DMS79 treated with DMSO at 0.1 percent for 48 hours (cell line): Measurements from ENCODE around the gene ASCC1.

ENCODE experiments used
- DNase-seq: peaks from one replicate; lab custom pipeline; 2025; lab: John Stamatoyannopoulos, UW

Gene ASCC1

DNA sequence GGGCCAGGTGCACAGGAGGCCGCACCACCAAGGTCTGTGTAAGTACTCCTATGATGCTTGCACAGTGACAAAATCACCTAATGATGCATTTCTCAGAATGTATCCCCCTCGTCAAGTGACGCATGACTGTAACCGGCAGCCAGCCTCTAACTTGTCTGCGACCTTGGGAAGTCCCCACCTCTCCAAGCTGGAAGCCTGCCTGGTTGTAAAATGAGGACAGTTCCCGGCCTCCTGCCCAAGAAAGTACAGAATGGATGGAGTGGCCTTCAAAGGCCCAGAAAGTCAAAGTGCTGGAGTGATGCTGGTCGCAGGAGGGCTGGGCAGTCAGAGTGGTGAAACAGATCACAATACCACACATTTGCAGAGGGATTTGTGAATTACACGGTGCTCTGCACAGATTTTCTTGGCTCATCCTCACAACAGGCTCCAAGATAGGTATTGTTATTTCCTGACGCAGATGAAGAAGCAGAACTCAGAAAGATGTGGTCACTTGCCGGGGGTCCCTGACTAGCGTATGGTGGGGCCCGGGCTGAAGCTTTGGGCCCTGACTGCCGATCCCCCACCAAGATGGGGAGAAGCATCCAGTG lies 150.5 kb downstream of the ASCC1 start:
- DNase-seq = no peak

DNA sequence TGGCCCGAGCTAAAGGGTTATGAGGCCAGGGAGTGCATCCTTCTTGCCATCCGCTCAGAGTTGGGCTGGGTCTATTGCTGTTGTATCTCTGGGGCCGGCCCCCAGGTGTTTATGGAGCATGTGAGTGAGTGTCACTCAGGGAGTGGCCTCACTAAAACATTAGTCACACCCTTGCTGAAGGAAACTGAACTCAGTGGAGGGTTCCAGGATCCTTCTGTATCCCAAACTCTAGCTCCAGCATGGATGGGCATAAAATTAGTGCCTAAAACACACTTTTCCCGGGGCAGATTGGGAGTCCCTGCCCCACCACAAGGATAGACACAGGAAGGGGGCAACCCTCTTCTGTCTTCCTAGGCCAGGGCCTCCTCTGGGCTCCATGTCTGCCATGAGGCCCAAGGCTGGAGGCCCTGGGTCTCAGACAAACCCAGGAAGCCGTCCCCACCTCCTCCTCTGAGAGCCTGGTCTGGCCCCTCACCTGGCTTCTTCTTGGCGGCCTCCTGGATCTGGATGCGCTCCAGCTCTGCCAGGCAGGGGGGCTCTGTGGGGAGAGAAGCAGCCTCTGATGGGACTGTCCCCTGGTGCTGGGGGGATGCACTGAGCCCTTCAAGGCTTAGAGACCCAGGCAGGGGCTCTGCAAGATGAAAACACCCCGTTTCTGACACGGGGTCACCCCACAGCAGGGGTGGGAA lies 152.2 kb downstream of the ASCC1 start:
- no peak for DNase-seq

DNA sequence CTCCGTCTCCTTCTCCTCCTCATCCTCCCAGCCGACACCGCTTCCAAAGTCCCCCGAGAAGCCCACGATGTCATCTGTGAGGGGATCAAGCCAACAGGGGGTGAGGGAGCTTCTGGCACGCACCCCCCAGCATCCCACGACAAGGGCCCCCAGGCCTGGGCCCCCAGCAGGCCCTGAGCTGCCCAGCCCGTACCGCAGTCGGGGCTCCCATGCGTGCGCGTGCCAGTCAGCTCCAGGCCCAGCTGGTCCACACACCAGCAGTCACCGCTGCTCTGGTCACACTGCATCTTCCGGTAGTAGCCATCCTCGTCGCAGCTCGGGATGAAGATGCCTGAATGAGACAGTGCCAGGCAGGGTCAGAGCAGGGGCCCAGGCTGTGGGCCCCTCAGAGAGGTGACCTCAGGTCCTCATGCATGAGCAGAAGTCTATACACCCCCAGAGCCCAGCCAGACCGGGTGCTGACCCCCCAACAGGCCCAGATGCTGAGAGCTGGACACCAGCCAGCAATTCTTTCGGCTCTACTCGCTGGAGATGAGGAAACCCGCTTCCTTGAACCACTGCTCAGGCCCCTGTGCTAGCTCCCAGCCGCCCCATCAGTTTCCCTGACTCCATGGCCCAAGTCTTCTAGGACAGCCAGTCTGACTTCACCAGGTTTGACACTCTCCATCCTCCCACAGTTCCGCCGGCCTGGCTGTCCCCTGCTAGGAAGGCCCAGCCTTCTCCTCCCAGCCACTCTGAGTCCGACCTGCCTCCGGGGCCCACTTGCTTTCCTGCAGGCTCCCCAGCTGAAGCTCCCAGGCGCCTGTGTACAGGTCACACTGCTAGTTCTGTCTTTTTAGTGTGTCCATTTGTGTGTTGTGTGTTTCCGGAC lies 153.0 kb downstream of the ASCC1 start:
- DNase-seq = no peak

DNA sequence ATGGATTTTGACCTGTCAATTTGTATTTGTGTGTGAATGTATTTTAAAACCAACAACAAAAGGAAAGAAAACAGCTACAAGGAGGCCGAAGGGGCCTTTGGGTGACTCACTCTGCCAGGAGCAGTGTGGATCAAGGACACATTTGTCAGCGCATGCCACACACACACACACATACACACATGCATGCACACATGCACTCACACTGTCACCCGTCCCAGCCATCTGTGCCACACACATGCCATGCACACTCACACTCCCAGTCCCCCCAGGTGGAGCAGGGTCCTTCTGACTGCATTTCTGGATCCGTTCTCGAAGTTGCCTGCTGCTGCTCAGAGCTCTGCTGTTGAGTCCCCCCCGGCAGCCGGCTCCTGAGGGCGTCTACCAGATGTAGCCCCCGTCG lies 153.7 kb downstream of the ASCC1 start:
- DNase-seq = no peak

DNA sequence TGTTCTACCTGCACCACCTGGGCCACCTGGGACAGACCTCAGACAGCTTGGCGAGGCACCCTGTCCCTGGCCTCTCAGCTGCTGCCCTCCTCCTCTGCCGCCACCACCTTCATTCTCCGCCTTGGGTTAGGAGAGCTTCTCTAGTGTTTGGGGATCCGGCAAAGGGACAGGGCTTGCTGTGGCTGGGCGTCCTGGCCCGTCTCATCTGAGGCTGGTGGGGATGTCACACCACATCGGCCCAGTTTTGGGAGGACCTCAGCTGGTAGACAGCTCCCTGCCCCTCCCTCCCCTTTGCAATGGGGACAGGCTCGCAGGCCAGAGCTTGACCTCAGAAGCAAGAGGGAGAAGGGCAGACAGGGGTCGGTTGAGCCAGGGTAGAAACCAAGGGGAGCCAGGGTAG lies 154.1 kb downstream of the ASCC1 start:
- DNase-seq = no peak

DNA sequence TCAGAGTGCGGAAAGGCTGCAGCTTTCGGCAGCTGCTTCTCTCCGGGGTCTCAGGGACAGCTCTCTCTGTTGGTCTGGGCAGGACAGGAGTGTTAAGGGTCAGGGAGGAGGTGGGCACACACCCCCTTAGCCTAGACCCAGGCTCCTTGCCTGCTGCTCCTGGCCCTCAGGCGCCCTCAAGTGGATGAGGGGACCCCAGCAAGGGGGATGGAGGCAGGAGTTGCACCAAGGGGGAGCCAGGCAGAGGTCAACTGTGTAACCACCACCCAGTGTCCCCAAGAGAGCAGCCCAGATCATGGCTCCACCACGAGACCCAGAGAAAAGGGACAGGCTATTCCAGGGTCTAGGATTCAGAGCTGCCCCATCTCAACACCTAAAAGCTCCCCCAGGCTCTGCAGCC lies 154.6 kb downstream of the ASCC1 start:
- no peak for DNase-seq

DNA sequence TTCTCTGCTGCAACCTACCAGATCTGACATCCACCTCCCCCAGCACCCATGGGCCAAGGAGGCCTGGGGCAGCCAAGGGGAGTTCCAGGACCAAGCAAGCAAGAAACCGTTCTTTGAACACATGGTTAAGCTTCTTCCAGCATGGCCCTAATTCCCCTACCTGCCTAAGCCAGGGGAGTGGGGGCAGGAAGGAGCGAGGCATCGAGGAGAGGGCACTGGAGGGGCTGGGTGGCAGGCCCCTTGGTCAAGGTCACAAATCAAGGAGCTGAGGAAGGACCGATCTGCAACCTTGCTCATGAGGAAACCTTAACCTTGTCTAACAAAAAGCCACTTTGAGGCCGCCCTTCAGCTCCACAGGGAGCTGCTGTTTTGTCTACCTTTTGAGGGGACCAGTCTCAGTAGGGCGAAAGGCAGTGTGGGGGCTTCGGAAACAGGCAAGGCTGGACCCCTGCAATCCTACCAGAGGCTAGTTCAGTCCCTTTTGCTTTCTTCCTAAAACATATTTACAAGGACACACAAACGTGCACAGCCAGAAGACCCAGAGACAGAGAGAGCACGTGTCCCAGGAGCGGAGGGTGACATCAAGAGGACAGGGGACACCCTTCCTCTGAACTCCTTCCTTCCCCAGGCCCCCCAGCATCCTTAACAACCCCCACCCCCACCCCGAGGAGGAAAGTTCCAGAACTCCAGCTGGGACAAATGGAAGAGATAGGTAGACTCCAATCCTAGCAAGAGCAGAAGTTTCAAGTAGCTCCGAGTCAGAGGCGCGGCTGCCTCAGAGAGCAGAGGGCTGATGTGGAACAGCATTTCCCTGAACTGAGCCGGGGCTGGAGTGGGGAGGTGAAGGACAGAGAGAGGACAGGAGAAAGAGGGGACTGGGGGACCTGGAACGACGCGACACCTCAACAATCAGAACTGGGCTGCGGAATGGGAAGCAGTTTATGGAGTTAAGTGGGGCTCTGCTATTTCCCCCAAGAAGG lies 155.9 kb downstream of the ASCC1 start:
- DNase-seq = no peak

DNA sequence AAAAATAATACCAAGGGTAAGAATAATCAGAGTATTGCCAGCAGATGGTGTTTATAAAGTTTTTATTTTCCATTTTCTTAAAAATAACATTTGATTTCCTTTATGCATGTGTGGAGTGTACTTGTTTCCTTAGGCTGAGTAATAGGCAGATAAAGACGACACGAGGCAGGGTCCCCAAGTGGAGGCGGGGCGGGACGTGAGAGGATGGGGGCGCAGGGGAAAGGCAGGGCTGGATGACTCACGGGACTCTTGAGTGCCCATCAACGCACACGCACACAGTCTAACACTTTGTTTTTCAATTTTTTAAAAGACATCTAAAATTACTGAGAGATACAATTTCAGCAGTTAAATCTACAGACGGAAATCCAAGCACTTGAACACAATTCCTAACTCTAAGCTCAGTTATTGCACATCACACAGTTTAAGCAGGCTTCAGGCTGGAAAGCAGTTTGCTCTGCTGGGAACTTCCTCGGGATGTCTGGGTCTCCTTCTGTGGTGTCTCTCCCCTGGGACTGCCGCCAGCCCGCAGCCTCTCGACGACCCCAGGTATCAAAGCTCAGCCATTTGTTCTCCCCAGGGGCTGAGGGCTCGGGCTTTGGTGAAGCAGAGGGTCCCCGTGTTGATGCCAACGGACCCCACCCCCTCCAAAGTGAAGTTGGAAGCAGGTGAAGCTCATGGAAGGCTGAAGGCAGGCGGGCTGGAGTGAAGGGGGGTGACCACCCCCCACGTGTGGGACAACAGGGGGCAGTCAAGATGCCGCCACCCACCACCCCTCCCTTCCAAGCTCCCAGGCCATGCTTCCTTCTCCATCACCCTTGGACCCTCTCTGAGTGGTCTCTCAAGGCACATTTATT lies 156.9 kb downstream of the ASCC1 start:
- DNase-seq = no peak

DNA sequence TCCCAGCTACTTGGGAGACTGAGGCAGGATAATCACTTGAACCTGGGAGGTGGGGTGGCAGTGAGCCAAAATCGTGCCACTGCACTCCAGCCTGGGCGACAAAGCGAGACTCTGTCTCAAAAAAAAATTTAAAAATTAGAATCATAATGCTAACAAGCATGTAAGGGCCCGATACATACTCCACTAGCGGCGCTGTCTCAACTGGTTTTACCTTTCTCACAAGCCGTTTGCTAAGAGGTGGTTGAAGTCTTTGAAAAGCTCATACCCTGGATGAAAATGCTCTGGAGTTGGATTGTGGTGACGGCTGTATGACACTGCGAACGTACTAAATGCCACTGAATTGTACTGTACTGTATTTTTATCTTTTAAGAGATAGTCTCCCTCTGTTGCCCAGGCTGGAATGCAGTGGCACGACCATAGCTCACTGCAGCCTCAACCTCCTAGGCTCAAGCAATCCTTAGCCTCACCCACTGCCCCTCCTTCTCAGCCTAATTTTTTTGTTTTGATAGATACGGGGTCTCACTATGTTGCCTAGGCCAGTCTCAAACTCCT lies 157.7 kb downstream of the ASCC1 start:
- no peak for DNase-seq

DNA sequence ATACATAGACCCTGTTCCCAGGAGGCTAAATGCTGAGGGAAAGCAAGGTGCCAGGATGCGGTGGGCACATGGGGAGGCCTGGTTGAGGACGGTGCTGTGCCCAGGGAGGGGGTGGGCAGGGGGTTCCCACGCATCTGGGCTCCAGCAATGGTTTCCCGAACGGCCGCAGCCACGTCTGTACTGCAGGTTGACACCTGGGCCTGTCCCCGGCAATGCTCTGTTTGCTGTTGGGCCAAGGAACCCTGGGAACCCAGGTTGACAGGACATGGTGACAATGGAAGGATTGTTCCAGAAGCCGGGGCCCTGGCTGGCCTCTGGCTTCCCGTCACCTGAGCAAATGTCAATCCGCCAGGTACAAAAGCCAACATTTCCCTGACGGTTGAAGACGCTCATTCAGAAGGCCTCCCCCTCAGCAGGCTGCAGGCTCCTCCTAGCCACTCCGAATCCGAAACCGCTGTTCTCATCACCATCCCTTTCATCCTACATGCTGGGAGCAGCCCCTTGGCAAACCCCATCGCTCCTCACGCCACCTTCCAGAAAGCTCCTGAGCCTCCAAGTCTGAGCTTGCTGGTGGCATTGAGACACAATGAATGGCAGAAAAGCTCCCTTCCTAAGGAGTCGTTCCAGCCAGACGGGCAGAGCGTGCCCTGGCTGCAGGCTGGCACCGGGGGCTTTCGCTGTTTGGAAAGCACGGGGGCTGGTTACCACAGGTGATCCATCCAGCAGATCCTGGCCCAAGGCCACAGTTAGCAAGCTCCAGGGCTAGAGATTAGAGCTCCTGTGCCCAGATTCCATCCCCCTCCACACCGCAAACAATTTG lies 158.9 kb downstream of the ASCC1 start:
- DNase-seq = no peak

DNA sequence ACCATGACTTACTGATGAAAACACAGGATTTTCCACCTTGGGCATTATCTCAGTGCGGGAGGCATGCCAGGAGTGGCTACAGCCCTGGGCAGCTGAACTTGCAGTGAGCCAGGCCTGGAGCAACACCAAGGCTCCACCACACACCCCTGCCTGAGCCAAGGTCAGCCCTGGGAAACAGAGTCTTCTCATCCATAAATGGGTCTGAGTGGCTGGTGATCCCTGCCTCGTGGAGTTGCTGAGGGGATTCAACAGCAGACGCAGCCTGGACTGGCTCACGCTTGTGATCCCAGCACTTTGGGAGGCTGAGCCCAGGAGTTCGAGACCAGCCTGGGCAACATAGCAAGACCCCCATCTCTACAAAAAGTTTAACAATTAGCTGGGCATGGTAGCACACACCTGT lies 160.0 kb downstream of the ASCC1 start:
- DNase-seq = no peak

DNA sequence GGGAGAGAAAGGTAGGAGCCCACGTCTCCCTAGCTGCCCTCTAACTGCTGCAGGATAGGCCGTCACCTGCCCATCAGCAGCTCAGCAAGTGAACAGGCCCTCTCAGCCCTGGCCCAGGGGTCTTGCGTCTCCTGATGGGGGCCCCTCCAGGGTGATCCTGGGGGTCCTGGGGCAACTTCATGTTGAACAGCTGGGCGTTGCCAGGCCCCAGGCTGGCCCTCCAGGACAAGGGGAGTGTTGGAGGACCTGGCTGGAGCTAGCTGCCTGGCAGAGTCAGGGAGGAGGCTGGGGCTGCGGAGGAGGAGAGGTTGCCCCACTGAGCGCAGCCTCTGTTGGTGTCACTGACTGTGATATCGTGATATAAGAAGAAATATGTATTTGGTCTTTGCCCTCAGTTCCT lies 162.4 kb downstream of the ASCC1 start:
- DNase-seq = no peak

DNA sequence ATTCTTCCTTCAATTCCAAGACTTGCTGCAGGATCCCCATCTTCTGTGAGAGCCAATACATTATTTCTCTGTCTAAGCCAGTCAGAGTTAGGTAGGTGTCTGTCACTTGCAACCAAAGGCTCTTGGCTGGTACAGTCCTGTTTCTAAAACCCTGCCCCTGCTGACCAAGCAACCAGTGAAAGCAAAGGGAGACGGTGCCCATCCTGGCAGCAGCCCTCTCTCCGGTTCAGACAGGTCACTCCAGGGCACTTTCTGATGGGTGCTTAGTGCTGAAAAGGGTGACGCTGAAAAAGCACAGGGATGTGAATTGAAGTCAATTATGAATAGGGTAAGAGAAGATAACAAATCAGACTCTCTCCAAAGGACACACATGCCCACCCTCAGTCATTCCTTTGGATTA lies 165.2 kb downstream of the ASCC1 start:
- DNase-seq = no peak

DNA sequence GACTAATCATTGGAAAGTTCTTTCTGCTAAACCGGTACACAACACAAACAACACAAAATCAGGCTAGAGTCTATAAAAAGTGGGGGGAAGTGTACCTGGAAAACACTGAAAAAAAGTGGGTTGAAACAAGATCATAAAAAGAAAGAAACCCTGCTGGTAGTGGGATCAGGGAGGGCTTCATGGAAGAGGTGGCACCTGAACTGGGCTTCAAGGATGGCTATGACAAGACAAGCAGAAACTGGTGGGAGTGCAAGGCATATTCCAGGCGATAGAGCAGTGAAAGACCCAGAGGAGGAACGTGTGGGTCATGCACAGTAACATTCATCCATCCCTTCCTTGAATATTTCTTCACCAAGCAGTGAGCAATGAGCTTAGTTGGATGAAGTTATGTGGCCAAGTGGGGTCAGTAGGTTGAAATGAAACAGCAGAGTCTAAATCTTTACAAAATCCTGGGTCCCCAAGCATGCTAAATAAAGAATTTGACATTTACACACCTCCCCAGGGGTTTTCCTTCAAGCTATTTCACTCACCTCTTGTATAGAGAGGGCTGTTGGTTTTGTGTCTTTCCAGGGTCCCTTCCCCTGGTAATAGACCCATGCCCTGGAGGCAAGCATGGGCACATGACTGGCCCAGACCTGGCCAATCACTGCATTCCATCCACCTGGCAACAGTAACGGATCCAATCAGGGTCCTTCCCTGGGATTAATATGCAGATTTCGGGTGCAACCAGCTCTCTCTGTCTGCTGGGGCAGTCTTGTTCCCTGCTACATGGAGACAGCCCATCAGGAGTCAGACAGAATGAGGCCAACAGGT lies 165.9 kb downstream of the ASCC1 start:
- DNase-seq = no peak

DNA sequence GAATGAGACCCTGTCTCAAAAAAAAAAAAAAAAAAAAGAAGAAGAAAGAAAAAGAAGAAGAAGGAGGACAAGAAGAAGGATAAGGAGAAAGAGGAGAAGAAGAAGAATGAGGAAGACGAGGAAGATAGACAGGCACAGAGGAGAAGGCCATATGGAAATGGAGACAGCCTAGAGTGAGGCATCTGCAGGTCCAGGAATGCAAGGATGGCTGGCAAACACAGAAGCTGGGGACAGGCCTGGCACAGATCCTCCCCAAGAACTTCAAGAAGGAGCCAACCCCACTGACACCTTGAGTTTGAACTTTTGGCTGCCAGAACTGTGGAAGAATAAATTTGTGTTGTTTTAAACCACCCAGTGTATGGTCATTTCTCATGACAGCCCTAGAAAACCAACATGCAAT lies 166.6 kb downstream of the ASCC1 start:
- DNase-seq = no peak

DNA sequence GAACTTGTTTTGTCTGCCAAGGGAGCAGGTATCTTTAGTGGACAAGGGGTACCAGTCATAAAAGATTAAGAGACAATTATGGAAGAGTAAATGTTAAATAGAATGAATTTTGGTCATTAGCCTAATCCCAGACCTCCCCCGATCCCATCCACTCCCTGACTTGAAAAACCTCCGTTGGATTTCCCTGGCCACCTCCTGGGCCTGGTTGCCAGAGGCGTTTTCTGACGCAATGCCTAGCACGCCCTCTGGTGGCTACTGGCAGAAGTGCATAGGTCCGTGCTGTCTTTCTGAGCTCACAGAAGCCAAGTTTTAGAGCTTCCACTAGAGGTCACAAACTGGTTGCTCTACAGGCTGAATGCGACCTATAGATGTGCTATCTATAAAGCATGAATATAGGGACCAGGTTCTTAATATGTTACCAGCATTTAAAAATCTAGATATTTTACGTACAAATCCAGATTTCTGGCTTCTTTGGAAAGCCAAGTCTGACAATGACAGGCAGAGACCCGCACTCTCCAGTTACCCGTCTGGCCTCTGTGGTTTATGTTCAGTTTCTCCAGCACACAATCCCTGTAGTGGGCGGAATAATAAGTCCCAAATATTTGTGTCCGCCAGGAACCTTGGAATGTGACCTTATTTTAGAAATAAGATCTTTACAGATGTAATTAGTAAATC lies 167.5 kb downstream of the ASCC1 start:
- DNase-seq = peak; percentile 76
